Hair follicular keratinocyte (primary cell): ENCODE results near the gene CST4. TPM values are rescaled to one million over a fixed set of nuclear protein-coding genes. Genes with fewer than 3 reads are reported as not detected.

Source experiments
- total RNA-seq: library from RNA; depleted of rRNA; stranded (reverse); fragments of >200 nt; gene quantifications from 2 replicates; pipeline ENCODE4 v1.2.3, GENCODE V29; 2015

CST4 gene
- not detected in 2 replicates for total RNA-seq

GRCh38 chr20:23688684-23689398 lies at the start of gene CST4:
TSS of gene CST4 (minus strand) at chr20:23689038. CDS start at chr20:23688969, 69 bp downstream.

GRCh38 chr20:23637282-23638221 lies 51.3 kb downstream of the CST4 start, which contains the start of gene CST3:
TSS of gene CST3 (minus strand) at chr20:23637955. CDS start at chr20:23637862, 93 bp downstream.

Other genes starting within 250 kb of the CST4 start
- not detected in 2 replicates for gene CSTL1, start 249.4 kb downstream of the CST4 start, total RNA-seq
- not detected in 2 replicates for gene CST11, start 236.2 kb downstream of the CST4 start, total RNA-seq
- gene CST8, start 197.9 kb downstream of the CST4 start, total RNA-seq = not detected in 2 replicates
- not detected in 2 replicates for gene CST9L, start 120.6 kb downstream of the CST4 start, total RNA-seq
- gene CST9, start 83.1 kb downstream of the CST4 start, total RNA-seq = not detected in 2 replicates
- 353 and 458 TPM in 2 replicates for gene CST3, start 51.1 kb downstream of the CST4 start, total RNA-seq
- not detected in 2 replicates for gene CST1, start 61.9 kb upstream of the CST4 start, total RNA-seq
- gene CST2, start 137.7 kb upstream of the CST4 start, total RNA-seq = not detected in 2 replicates
- gene CST5, start 190.7 kb upstream of the CST4 start, total RNA-seq = not detected in 2 replicates